ENCODE results near the gene DNAJC27.

- TF ChIP-seq POLR2A (IDR thresholded peaks at IDR 0.05) (no peak), CTCF (IDR thresholded peaks at IDR 0.05) (no peak)
Measured at GRCh38 chr2:24928036-24928435, 43.7 kb downstream of the DNAJC27 start.
